A549 (cell line): ENCODE data around the gene TMC5. TPM values are rescaled to one million over a fixed set of nuclear protein-coding genes. Genes with fewer than 3 reads are reported as not detected.

Experiments
- ATAC-seq, 2 experiments: fragments of 200-7000 bp in 1 of 2; fragments of >200 bp in 1 of 2; cut with Nextera tagmentation in 1 of 2; cut with Tn5 transposase in 1 of 2; 3 replicates each; pipeline versions ENCODE4 v1.8.0 to v1.9.1; 2018 to 2020; ENCODE audit warnings: mild to moderate bottlenecking in 1 of 2, moderate library complexity in 1 of 2
- CTCF ChIA-PET: fragments of 300-600 bp; sonication (Branson Sonifier 250); formaldehyde crosslinking; extraction: SDS; loops from one replicate; lab custom pipeline; 2021; ENCODE audit warnings: antibody characterized with exemption, inconsistent platforms; lab: Yijun Ruan, JAX
- POLR2A ChIA-PET: fragments of 350-600 bp; formaldehyde crosslinking; extraction: SDS; loops from one replicate; lab custom pipeline; 2021; ENCODE audit warnings: antibody characterized with exemption, inconsistent platforms; lab: Yijun Ruan, JAX
- DNase-seq, 2 experiments: peaks; one replicate each; pipeline versions ENCODE4 v3.0.0 to v3.0.0-alpha.2; 2011 to 2016; ENCODE audit warnings: low read depth in 1 of 2, low spot score in 1 of 2
- FAIRE-seq: peaks from 2 replicates; lab custom pipeline; 2011; peaks lifted over from hg19 to GRCh38; lab: Jason Lieb, UNC
- H3K27ac ChIP-seq, 2 experiments: fragments of >200 bp; sonication (Bioruptor Twin); formaldehyde crosslinking; 3 replicates each; pipeline ENCODE4 v1.5.1; 2016 to 2017
- H3K4me1 ChIP-seq: fragments of >200 bp; sonication (Bioruptor Twin); formaldehyde crosslinking; 3 replicates; pipeline ENCODE4 v1.6.1; 2016
- H3K4me2 ChIP-seq: fragments of >200 bp; sonication (Bioruptor Twin); formaldehyde crosslinking; 3 replicates; pipeline ENCODE4 v1.6.1; 2016
- H3K4me3 ChIP-seq: fragments of >200 bp; sonication (Bioruptor Twin); formaldehyde crosslinking; 3 replicates; pipeline ENCODE4 v1.5.1; 2016
- H3K9me3 ChIP-seq: fragments of >200 bp; sonication (Bioruptor Twin); formaldehyde crosslinking; 3 replicates; pipeline ENCODE4 v1.6.1; 2016
- ATOH8 ChIP-seq: fragments of 250-450 bp; sonication (Bioruptor Pico); IDR thresholded peaks from 2 replicates; pipeline ENCODE4 v1.5.0; 2020; ENCODE audit warnings: low read depth, mild to moderate bottlenecking, moderate library complexity
- BHLHE40 ChIP-seq: IDR thresholded peaks from 2 replicates; pipeline ENCODE4 v1.6.1; 2012; ENCODE audit warnings: low read depth, low read length, inconsistent platforms
- CBX2 ChIP-seq: fragments of 200-600 bp; sonication (generic); IDR thresholded peaks from 2 replicates; pipeline ENCODE4 v1.6.1; 2016; ENCODE audit warnings: low read depth, mild to moderate bottlenecking, borderline replicate concordance
- E2F6 ChIP-seq: IDR thresholded peaks from 2 replicates; pipeline ENCODE4 v1.6.1; 2012; ENCODE audit warnings: low read depth, borderline replicate concordance
- EHMT2 ChIP-seq: fragments of 200-600 bp; sonication (generic); IDR thresholded peaks from 2 replicates; pipeline ENCODE4 v1.6.1; 2016; ENCODE audit warnings: antibody characterized with exemption, low read depth, mild to moderate bottlenecking, moderate library complexity
- ELK1 ChIP-seq: fragments of 150-350 bp; IDR thresholded peaks from 2 replicates; pipeline ENCODE4 v1.6.1; 2014; ENCODE audit warnings: low read depth, mild to moderate bottlenecking, low read length
- EP300 ChIP-seq, 2 experiments: fragments of >200 bp; sonication (Bioruptor Twin); formaldehyde crosslinking; IDR thresholded peaks; 2 replicates in 1 of 2; 3 replicates in 1 of 2; pipeline ENCODE4 v1.6.1; 2016 to 2017
- HOXB13 ChIP-seq: fragments of 250-450 bp; sonication (Bioruptor Pico); IDR thresholded peaks from 2 replicates; pipeline ENCODE4 v1.5.0; 2020; ENCODE audit warnings: low read depth, mild to moderate bottlenecking, moderate library complexity
- KDM5A ChIP-seq: fragments of 200-600 bp; sonication (generic); IDR thresholded peaks from 2 replicates; pipeline ENCODE4 v1.6.1; 2016; ENCODE audit warnings: antibody characterized with exemption, mild to moderate bottlenecking
- PBX3 ChIP-seq: IDR thresholded peaks from 2 replicates; pipeline ENCODE4 v1.6.1; 2012
- POLR2A ChIP-seq: IDR thresholded peaks from 2 replicates; pipeline ENCODE4 v1.6.1; 2012; ENCODE audit warnings: mild to moderate bottlenecking, low read length
- RCOR1 ChIP-seq: fragments of 150-350 bp; IDR thresholded peaks from 2 replicates; pipeline ENCODE4 v1.6.1; 2014; ENCODE audit warnings: antibody characterized with exemption, low read length, low read depth
- RFX5 ChIP-seq: fragments of 450-650 bp; IDR thresholded peaks from 2 replicates; pipeline ENCODE4 v1.7.1; 2014; ENCODE audit warnings: antibody characterized with exemption, mild to moderate bottlenecking, moderate library complexity
- TP53 ChIP-seq: fragments of 250-450 bp; sonication (Bioruptor Pico); IDR thresholded peaks from 2 replicates; pipeline ENCODE4 v1.5.0; 2021; ENCODE audit warnings: mild to moderate bottlenecking, moderate library complexity
- USF2 ChIP-seq: fragments of 450-650 bp; IDR thresholded peaks from 2 replicates; pipeline ENCODE4 v1.6.1; 2014; ENCODE audit warnings: antibody characterized with exemption
- ZFP36 ChIP-seq: fragments of 450-650 bp; IDR thresholded peaks from 2 replicates; pipeline ENCODE4 v1.6.1; 2014; ENCODE audit warnings: borderline replicate concordance; ENCODE audit not compliant: partially characterized antibody
- ZNF302 ChIP-seq: fragments of 250-450 bp; sonication (Bioruptor Pico); IDR thresholded peaks from 2 replicates; pipeline ENCODE4 v1.9.0; 2021; ENCODE audit warnings: inconsistent platforms, mild to moderate bottlenecking, moderate library complexity
- ZSCAN20 ChIP-seq: fragments of 250-450 bp; sonication (Bioruptor Pico); IDR thresholded peaks from 2 replicates; pipeline ENCODE4 v1.8.0; 2022; ENCODE audit warnings: mild to moderate bottlenecking, moderate library complexity
- WGBS: methylation state at CpG from one replicate; pipeline ENCODE4 v1.1.6; 2017; ENCODE audit errors: missing lambda C conversion rate; 5-methylcytosine and 5-hydroxymethylcytosine counted together
- polyA plus RNA-seq, 4 experiments: library from polyadenylated mRNA; depleted of rRNA in 3 of 4; stranded (reverse); fragments of >200 nt; fragmentation: RNase III in 1 of 4; extraction: RNeasy Plus Mini Kit Qiagen cat#74134 plus additional on column Dnase treatment in 1 of 4; gene quantifications; 2 replicates in 3 of 4; 3 replicates in 1 of 4; pipeline ENCODE4 v1.2.3, GENCODE V29; 2011 to 2017
- TF ChIP-seq, protein P1 (sequence below): fragments of >200 bp; sonication (Bioruptor Twin); formaldehyde crosslinking; IDR thresholded peaks from 3 replicates; pipeline ENCODE4 v1.5.1; 2016
- TF ChIP-seq, protein P2 (sequence below): fragments of 250-450 bp; sonication (Bioruptor Pico); IDR thresholded peaks from 2 replicates; pipeline ENCODE4 v1.5.0; 2021; ENCODE audit warnings: mild to moderate bottlenecking, moderate library complexity, borderline replicate concordance

The TMC5 gene
- polyA plus RNA-seq, 2 of the 4 experiments (the other 2 are of a cell fraction), result 8.3 to 17.1 TPM

DNA sequence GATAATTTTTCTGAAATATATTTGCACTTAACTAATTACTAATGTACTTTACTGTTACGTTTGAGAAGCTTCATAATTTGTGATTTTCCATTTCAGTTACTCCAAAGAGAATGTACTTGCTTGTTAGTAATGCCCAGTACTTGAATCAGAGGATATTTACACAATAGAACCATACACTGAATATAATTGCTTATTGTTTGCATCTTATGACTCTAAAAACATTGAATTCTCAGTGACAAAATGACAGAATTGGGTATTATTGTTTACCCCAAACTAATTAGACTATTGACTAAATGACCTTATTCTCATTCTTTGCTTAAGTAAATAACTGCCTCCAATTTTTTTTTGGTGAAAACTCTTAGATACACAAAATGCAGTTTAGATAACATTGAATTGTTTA lies 114.9 kb downstream of the TMC5 start:
- FAIRE-seq (no peak), DNase-seq (no peak), ATAC-seq (no peak)
- H3K27ac ChIP-seq, result no peak overlapping the region
- H3K4me2 ChIP-seq, result no peak overlapping the region
- no peaks in the 10 kb centered on the region for H3K9me3 ChIP-seq
- 68% methylated on average over 1 of the region's 1 CpG for WGBS
- no peak for TF ChIP-seq CBX2
- TF ChIP-seq USF2, result no peak
- no peak for TF ChIP-seq EP300 (IDR thresholded peaks at IDR 0.05)
- no peak for TF ChIP-seq PBX3
- no peak for TF ChIP-seq POLR2A
- TF ChIP-seq ZSCAN20 (CRISPR knock-in tag), result no peak
- no peak for TF ChIP-seq ATOH8 (CRISPR knock-in tag)
- TF ChIP-seq ZFP36, result no peak
- TF ChIP-seq, protein P1, sequence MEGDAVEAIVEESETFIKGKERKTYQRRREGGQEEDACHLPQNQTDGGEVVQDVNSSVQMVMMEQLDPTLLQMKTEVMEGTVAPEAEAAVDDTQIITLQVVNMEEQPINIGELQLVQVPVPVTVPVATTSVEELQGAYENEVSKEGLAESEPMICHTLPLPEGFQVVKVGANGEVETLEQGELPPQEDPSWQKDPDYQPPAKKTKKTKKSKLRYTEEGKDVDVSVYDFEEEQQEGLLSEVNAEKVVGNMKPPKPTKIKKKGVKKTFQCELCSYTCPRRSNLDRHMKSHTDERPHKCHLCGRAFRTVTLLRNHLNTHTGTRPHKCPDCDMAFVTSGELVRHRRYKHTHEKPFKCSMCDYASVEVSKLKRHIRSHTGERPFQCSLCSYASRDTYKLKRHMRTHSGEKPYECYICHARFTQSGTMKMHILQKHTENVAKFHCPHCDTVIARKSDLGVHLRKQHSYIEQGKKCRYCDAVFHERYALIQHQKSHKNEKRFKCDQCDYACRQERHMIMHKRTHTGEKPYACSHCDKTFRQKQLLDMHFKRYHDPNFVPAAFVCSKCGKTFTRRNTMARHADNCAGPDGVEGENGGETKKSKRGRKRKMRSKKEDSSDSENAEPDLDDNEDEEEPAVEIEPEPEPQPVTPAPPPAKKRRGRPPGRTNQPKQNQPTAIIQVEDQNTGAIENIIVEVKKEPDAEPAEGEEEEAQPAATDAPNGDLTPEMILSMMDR, result no peak
- TF ChIP-seq TP53 (CRISPR knock-in tag), result no peak
- TF ChIP-seq KDM5A, result no peak
- TF ChIP-seq EHMT2, result no peak
- no peak for TF ChIP-seq BHLHE40
- TF ChIP-seq ZNF302, result no peak
- TF ChIP-seq RFX5, result no peak
- TF ChIP-seq ELK1, result no peak
- no peak for TF ChIP-seq RCOR1
- TF ChIP-seq E2F6, result no peak
- TF ChIP-seq, protein P2, sequence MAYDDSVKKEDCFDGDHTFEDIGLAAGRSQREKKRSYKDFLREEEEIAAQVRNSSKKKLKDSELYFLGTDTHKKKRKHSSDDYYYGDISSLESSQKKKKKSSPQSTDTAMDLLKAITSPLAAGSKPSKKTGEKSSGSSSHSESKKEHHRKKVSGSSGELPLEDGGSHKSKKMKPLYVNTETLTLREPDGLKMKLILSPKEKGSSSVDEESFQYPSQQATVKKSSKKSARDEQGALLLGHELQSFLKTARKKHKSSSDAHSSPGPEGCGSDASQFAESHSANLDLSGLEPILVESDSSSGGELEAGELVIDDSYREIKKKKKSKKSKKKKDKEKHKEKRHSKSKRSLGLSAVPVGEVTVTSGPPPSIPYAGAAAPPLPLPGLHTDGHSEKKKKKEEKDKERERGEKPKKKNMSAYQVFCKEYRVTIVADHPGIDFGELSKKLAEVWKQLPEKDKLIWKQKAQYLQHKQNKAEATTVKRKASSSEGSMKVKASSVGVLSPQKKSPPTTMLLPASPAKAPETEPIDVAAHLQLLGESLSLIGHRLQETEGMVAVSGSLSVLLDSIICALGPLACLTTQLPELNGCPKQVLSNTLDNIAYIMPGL (CRISPR knock-in tag), result no peak
- TF ChIP-seq HOXB13 (CRISPR knock-in tag), result no peak
- CTCF ChIA-PET, result interaction anchor here (1.4 kb wide), 1 partner anchor 22 kb away, joined by 3 read pairs; no protein-coding TSS in a partner anchor
- no peak overlapping the region for H3K4me3 ChIP-seq
- no peaks in the 10 kb centered on the region for H3K4me1 ChIP-seq
- POLR2A ChIA-PET, result no interaction called here
